ENCODE measurements around the gene CEP170B.
"Not testable (repeated sequence)": the region's sequence is repeated elsewhere in the genome, so short reads cannot be mapped to it uniquely, and the experiment has no call there.

Gene CEP170B

DNA sequence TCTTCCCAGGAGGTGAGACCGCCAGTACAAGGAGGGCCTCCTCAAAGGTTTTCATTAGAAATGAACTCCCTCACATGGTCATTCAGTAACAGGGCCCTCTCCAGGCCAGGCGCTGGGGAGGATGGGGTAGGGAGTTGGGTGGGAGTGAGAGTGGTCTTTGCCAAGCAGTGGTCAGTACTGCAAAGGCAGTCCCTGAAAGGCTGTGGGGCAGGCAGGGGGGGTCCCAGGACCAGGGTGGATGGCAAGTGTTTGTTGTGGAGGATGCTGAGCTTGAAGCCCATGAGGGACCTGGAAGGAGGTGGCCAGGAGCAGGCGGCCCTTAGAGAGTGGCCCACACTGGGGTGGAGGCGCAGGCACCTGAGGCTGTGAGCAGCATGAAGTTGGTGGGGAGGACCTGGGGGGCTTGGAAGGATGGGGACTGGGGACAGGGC lies 26.1 kb downstream of the CEP170B start:
- DNase-seq (ENCODE audit: low read depth in 3 of 3), result no peak

DNA sequence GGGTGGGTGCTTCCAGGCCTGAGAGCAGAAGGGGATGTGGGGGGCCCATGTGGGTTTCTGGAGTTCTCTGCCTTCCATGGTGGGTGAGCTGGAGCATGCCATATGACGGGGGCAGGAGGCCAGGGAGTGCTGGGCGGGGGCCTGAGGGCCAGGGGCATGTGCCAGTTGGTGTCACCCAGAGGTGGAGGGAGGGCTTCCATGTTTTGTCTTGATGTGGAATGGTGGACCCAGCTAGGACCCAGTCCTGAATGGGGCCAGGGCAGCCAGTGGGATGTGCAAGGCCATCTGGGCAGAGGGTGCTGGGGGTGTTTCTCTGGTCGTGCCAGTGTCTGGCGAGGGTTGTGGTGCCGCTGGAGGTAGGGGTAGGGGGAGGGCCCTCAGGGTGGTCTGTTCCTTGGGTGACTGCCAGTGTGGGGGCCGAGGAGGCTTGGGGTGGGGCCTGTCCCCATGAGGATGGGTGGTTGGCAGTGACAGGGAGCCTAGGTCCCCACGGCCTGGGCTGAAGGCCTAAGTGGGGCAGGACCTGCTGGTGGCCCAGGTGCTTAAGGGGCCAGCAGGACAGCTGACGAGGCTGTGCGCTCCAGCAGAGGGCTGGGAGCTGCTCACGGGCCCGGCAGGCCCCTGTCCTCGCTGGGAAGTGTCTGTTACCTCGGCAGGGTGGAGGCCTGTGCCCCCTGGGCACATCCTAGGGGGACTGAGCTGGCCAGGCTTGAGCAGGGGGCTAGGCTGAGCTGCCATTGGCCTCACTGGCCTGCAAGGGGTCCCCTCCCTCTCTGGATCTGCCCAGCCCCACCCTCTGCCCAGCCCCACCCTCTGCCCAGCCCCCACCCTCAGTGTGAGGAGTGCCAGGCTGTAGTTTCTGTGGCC lies 26.8 kb downstream of the CEP170B start:
- no peak for DNase-seq (ENCODE audit: low read depth in 3 of 3)

GRCh38 chr14:104892531-104893434 lies 27.7 kb downstream of the CEP170B start:
- DNase-seq (ENCODE audit: low read depth in 3 of 3), result no peak

- no peak for DNase-seq (ENCODE audit: low read depth in 3 of 3)
These were observed 28.6 kb downstream of the CEP170B start for GRCh38 chr14:104893435-104894207.

GRCh38 chr14:104894331-104895206 lies 29.5 kb downstream of the CEP170B start:
- DNase-seq (ENCODE audit: low read depth in 3 of 3), result no peak

DNA sequence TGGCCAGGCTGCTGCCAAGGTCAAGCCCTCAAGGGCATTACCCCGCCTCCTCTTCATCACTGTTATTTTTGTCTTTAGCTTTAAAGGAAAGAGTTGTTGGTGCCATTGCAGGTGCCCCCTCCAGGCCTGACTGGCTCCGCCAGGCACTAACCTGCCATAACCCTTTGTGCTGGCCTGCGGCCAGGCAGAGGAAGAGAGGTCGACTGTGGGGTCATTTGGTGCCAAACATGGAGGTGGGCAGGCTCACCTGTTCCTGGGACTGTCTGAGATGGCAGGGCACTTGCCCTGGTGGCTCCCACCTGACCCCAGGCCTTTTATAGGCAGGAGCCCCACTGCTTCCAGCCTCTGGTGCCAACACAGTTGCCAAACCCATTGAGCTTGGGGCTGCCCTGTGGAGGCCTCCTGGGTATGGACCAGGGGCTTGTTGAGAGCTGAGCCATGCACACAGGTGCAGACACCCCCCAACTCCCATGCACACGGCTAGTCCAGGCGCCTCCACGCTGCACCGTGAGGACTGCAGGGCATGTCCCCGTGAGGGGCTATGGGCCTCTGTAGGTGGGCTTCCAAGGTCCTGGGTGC lies 30.2 kb downstream of the CEP170B start:
- no peak for DNase-seq (ENCODE audit: low read depth in 3 of 3)

DNA sequence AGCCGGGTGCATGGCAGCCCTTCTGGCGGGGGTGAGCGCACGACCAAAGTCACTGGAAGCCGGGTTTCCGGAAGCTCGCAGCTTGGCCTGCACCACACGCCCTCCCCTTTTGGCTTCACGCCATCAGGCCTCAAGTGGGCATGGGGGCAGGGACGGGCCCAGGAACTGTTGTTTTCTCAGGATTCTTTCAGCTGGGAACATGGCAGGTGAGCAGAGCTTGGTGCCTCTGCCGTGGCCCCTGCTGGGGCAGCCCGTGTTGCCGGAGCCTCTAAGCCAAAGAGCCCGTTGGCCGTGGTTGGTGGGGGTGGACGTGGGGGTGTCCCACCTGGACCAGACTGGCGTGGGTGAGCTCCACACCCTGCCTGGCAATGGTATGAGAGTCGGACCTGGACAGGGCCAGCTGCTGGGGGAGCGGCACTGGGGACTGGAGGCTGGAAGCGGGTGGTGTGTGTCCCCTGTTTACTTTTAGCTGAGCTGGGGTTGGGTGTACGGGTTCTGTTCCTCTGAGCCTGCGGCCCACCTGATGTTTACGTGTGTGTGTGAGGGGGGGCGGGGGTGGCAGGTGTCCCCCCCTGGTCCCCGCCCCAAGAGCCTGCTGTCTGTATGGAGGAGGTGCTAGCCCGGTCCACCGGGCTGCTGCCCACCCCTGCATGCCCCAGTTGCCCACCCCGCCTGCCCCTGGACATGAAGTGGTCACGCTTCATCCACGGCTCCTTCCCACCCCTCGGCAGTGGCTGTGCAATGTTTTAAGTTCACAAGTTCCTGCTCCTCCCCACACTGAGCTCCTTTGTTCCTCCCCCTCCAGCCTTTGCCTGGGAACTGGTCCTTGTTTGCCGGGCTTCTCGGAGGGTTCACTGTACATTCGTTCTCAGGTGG lies 31.0 kb downstream of the CEP170B start:
- no peak for DNase-seq (ENCODE audit: low read depth in 3 of 3)

GRCh38 chr14:104897330-104898194 lies 32.5 kb downstream of the CEP170B start:
- DNase-seq (ENCODE audit: low read depth in 3 of 3), result no peak

- DNase-seq (ENCODE audit: low read depth in 3 of 3), result no peak
These were observed 33.1 kb downstream of the CEP170B start for GRCh38 chr14:104898195-104898558.

DNA sequence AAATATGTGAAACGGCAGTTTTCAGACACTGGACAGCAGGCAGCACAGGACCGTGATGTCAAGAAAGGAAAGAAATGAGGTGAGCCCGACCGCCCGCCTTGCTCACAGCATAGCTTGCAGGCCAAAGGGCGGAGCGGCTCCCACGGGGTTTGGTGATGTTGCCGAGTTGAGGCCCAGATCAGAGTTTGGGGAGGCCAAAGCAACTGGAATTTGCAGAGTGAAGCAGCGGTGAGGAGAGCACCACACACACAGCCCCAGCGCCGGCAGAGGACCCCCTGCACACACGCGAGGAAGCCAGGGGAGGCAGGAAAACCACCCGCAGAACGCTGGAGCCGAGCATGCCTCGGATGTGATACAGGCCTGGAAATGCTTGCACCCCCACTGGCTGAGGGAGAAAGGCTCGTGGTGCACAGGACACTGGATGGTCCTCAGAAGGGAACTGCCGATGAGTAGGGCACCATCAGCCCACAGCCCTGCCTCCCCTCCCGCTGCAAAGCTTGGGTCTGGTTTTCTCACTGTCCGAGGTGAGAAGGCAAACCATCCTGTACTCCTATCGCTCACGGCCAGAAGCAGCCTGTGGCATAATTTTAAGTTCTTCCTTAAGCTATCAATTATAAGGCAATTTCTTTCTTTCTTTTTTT lies 33.9 kb downstream of the CEP170B start:
- no peak for DNase-seq (ENCODE audit: low read depth in 3 of 3)

- no peak for DNase-seq (ENCODE audit: low read depth in 3 of 3)
These were observed 34.7 kb downstream of the CEP170B start for GRCh38 chr14:104899781-104900180.

DNA sequence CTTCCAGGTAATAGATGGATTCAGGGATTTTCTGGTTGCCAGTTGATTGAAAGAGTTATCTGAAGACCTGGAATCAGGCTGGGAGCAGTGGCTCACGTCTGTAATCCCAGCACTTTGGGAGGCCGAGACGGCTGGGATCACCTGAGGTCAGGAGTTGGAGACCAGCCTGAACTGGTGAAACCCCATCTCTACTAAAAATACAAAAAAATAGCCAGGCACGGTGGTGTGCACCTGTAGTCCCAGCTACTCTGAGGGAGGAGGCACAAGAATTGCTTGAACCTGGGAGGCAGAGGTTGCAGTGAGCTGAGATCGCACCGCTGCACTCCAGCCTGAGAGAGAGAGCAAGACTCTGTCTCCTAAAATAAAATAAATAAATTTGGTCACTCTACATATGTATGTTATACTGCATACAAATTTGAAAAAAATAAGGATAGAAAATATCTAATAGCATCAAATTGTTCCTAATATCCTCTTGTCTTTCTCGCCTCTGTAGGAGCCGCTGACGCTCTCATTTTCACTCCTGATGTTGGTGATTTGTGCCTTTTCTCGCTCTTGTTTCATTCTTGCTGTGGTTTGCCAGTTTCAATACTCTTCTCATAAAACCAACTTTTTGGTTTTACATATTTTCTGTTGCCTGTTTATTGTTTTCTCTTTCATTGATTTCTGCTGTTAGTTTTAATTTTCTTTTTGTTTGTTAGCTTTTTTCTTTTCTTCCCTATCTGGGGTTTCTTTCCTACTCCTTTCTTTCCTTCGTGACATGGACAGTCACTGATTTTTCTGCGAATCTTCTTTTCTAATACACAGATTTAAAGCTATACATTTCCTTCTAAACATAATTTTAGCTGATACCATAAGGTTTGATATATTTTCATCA lies 35.8 kb downstream of the CEP170B start:
- DNase-seq (ENCODE audit: low read depth in 3 of 3), result no peak

DNA sequence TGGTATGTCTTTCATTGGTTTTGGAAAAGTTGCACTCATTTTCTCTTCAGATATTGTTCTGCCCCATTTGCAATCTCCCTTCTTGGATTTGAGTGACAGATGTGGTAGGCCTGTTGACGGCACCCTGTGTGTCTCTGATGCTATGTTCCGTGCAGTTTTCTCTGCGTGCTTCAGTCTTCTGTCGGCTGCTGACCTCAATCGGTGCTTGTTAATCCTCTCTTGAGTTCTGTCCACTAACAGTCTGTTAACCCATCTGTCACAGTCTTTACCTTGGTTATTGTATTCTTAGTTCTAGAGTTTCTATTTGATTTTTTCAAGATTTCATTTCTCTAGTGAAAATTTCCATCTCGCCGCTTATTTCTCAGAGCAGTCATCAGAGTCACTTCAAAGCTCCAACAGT lies 38.9 kb downstream of the CEP170B start:
- no peak for DNase-seq (ENCODE audit: low read depth in 3 of 3)

GRCh38 chr14:104904650-104905578 lies 39.8 kb downstream of the CEP170B start:
- not testable (repeated sequence) for DNase-seq (ENCODE audit: low read depth in 3 of 3)

GRCh38 chr14:104905579-104905933 lies 40.5 kb downstream of the CEP170B start:
- not testable (repeated sequence) for DNase-seq (ENCODE audit: low read depth in 3 of 3)

DNA sequence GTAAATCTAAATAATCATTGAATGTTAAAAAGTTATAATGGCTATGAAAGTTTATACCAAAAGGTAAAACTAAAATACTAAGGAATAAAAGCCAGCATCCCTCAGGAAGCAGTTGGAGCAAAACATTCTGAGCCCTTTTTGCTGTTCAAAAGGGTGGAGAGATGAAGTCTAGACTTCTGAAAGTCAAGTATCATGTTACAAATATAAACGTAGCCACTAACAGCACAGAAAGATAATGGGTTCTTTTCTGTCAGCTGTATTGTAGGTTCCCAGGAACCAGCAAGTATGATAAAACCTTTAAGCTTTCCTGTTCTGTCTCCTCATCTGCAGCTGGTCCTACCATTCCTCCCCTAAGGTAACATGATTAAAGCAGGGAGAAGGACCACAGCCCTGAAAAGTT lies 43.2 kb downstream of the CEP170B start:
- DNase-seq (ENCODE audit: low read depth in 3 of 3), result no peak
